Ammon's horn (tissue), 1 donor: ENCODE measurements around the gene SAMD4B.
"Not testable (repeated sequence)": the region's sequence is repeated elsewhere in the genome, so short reads cannot be mapped to it uniquely, and the experiment has no call there.

Experiments
- DNase-seq: peaks from one replicate; pipeline ENCODE4 v3.0.0-alpha.2; 2016; ENCODE audit warnings: low spot score

Gene SAMD4B

DNA sequence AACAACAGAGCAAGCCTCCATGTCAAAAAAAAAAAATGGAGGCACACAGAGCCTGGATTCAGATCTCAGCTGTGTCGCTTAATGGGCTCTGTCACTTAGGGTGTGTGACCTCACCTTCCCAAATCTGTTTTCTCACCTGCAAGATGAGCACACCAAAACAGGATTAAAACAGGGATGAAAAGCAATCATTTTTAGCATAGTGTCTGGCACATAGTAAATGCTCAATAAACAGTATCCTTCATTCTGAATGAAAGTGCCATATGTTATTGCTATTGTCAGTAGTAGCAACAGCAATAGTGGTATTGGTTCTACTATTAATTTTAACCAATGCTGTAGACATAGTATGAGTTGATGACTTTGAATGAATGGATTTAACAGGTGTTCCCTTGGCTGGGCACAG lies 23.3 kb downstream of the SAMD4B start:
- DNase-seq = no peak

GRCh38 chr19:39369200-39369599 lies 27.0 kb downstream of the SAMD4B start:
- no peak for DNase-seq

- no peak for DNase-seq
Measured at GRCh38 chr19:39370735-39371134, 28.5 kb downstream of the SAMD4B start.

DNA sequence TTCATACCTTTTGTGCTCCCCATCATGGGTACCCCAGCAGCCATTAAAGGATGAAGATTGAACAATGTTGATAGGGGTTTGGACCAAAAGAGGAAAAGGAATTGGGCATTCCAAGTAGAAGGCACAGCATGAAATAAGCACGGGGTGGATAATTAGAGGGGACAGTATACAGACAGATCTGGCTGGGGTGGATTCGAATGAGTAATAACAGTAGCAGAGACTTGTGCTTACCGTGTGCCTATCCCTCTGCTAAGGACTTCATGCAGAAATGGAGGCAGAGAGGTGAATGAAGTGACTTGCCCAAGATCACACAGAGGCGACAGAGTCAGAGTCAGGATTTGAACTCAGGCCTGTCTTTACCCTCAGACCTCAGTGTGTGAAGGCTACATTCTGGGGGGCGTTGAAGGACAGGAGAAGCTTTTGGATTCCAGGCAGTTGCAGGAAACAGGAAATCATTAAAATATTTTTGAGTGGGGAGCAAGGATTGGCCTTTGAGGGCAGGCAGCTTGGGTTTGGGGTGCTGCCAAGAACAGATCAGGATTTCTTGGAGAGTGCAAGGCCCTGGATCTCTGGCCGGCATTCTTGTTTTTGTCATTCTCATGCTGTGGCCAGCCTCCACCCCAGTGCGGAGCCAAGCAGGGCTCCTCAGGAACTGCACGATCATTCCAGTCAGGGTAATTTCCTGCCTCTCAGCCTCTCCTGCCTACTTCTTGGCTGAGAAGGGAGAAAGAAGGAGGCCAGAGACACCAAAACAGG lies 30.0 kb downstream of the SAMD4B start:
- peak; percentile 75 for DNase-seq

DNA sequence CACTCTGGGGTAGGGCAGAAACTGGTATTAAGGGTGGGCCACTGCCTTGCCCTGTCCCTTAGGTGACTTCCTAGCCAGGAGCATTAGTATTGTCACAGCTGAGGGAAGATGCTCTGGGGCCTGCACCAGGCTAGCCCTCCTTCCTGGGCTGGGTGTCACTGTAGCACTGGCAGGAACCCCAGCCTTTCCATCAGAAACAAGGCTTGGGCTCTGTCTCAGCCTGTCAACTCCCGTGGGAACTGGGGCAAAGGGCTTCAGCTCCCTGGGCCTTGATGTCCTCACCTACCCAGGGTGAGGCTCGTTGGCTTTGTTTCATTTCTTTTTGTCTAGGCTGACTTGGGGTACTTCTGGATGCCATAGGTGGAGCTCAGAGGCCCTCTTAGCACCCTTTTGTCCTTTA lies 30.7 kb downstream of the SAMD4B start:
- no peak for DNase-seq

DNA sequence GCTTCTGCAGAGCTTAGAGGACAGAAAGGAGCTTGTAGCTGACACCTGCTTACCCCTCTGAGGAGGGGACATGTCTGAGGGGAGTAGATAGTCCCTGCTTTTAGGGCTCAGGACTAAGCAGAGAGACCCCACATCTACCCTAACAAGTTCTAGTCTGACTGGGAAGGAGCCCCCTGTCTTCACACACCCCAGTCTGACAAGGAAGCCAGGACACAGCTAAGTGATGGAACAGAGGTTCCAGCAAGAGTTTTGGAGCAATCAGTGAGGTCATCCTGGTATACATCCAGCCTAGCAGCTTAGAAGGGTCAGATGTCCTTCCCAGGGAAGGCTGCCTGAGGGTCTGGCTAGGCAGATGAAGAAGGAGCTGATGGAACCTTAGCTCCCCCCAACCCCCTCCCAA lies 33.7 kb downstream of the SAMD4B start:
- DNase-seq = no peak

DNA sequence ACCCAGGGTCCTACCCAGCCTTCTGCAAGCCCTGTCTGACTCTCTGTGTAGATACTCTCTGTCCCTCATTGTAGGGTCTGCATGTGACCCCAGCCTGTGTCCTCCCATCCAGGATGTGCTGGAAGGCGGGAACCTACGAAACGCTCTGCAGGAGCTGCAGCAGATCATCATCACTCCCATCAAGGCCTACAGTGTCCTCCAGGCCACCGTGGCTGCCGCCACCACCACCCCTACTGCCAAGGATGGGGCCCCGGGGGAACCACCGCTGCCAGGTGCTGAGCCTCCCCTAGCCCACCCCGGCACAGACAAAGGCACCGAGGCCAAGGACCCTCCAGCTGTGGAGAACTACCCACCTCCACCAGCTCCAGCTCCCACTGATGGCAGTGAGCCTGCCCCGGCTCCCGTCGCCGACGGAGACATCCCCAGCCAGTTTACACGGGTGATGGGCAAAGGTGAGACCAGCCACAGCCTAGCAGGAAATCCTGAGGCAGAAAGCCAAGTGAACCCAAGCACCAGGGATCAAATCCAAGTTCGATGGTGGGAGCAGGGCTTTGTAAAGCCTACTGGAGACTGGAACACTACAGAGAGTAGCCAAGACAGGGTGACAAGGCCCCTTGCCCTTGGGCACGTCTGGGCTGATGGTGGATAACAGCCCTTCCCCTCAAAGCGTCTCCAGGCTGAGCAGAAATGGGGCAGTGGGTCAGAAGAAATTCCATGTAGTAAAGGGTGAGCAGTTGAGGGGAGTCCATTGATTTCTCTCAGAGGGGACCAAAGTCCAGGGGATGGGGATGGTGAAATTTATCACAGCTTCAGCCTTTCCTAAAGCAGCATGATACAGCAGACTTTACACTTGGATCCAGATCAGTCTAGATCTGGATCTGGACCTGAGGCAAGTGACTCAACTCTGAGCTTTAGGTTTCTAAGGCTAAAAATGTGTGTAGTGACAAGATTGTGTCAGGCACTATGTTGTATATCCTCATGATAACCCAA lies 35.4 kb downstream of the SAMD4B start:
- DNase-seq = no peak

GRCh38 chr19:39379366-39379765 lies 37.1 kb downstream of the SAMD4B start:
- DNase-seq = not testable (repeated sequence)

- DNase-seq = peak; percentile 54
Measured at GRCh38 chr19:39379865-39380396, 37.7 kb downstream of the SAMD4B start.

DNA sequence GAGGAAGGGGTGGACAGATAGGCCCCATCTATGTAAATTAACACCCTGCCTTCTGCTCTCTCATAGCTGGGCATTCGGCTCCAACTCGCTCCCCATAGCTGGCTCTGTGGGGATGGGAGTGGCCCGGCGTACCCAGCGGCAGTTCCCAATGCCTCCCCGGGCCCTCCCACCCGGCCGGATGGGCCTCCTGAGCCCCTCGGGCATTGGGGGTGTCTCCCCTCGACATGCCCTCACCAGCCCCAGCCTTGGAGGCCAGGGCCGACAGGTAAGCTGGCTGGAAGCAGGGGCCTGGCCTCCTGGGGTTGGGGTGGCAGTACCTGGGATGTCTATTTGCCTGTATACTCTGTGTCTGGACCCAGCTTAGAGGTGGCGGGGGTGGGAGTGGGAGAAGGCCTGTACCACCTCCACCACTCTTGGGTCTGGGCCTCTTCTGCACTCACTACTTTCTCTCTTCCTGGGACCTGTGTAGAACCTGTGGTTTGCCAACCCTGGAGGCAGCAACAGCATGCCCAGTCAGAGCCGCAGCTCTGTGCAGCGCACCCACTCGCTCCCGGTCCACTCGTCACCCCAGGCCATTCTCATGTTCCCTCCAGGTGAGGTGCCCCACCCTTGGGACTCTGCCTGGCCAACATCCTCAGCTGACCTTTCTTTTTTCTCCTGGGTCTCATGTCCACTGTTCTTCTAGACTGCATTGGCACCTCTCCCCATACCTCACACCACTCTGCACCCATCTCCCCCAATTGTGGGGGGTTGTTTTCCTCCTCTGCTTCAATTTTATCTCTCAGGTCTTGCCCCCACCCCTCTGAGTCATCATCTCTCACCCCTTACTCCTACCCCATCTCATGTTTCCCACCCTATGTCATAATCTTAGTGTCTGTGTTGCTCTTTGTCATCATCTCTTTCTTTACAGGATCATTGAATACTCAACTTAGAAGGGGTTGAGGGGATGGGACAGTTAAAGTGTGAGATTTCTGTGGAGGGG lies 38.6 kb downstream of the SAMD4B start:
- no peak for DNase-seq

DNA sequence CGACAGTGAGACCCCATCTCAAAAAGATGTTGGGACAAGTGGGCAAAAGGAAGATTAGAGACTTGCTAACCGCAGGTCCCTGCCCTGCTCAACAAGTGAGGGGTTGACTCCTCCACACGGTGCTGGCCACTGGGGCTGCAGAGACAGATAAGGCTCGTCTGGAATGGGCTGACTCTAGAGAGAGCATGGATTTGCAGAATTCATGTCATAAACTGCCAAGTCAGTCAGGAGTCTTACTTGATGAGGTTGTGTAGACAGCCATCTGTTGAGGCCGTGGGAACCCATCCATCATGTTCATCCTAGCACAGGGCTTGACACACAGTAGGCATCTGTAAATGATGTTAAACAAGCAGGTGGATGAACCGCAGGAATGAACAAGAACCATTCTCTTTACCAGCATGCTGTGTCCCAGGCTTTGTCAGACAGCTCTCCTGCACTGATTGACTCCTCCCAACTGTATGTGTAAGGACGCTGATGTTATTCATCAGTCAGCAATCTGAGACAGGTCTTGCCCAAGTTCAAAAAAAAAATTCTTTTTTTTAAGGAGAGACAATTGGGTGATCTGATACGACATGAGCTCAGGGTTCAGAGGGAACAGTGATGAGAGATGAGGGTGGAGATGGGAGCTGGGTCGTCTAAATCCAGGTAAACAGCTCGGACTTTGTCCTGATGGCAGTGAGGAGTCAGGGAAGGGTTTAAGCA lies 39.8 kb downstream of the SAMD4B start:
- no peak for DNase-seq

- DNase-seq = no peak
Measured at GRCh38 chr19:39382991-39383828, 41.0 kb downstream of the SAMD4B start.

GRCh38 chr19:39384839-39385568 lies 42.8 kb downstream of the SAMD4B start:
- no peak for DNase-seq

DNA sequence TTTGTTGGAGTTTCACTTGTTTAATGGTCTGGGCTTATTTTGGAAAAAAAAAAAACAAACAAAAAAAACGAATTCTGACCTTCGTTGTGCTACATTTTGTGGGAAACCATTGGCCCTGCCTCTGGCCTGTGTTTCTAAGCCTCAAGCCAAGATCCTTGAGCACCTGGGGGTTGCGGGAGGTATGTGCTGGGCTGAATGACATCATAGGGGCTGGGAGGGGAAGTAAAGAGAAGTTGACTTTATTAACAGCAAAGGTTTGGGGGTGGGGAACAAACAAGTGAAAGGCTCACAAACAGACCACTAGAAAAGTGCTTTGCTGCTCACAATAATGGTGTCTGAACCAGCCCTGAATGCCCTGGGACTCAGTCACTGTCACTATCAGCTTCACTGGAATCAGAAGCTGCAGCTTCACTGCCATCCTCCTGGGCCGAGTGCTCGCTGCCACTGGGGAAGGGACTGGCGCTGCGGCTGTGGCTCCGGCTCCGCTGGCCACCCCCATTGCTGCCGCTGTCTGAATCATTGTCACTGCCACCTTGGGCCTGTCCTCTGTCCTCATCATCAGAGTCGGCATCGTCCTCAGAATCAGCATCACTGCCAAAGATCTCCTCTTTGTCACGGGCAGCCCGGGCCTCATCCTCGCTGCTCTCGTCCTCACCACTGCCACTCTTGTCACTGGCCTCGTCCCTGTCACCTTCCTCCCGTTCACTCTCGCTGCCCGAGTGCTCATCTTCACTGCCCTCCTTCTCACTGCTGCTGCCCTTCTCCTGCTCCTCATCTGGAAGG lies 43.6 kb downstream of the SAMD4B start:
- DNase-seq = no peak

DNA sequence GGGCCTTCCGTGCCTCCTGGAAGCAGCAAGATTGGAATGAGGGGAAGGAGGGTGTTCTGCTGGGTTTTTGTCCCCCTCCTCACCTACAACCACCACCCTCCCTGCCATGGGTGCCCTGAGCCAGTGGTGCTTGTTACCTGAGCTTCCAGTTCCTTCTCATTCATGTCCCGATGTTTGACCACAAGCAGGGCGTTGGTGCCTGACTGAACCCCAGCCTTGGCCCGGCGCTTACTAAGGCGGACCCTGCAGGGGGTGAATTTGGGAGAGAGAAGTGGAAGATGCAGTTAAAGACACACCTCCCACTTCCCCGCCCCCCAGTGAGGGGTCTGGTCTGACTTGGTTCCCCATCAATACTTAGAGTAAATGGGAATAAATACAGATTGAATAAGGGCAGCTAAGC lies 44.3 kb downstream of the SAMD4B start:
- DNase-seq = no peak

DNA sequence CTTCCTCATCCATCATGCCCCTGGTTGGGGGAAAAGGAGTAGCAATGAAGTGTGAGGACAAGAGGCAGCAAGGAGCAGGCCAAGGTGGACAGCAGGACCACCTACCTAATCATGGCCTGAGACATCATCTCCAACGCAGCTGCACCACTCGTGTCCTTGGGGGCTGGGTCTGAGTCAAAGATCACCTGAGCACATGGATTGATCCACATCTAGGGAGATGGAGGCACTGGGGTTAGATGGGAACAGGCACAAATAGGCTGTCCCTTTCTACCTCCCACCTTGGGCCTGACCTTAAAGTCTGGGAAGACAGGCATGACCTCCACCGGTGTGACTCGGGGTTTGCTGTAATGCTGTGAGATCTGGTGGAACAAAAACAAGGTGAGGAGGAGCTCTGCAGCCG lies 46.4 kb downstream of the SAMD4B start:
- DNase-seq = no peak

DNA sequence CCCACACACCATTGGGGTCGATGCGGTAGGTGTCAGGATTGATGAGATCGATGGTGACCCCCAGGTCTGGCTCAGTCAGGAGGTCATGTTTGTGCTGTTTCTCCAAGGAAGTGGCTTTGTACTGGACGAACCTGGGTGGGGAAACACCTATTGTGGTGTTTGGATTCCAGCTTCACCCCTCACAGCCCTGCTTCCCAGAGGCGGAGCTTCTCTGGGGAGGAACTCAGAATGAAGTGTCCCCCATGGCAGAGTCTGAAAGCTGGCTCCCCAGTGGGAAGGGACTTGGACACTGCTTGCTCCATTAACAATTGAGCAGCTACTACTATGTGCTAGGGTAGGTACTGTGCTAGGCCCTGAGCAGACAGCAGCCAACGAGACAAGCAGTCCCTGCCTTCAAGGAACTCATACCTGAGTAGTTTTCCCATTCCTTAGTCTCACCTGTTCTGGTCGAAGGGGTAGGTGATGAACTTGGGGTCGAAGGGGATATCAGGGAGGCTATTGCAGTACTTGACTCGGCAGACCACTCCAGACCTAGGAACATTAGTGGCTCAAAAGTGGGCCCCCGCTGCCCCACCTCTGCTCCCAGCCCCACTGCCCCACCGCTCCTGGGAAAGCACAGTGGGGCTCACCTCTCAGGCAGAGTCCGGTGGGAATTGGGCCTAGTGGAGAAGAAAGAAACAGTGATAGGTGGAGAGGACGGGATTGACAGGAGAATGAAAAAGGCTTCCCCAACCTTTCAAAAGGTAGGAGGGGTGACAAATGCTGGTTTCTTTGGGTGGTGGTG lies 47.6 kb downstream of the SAMD4B start:
- no peak for DNase-seq

- DNase-seq = no peak
Measured at GRCh38 chr19:39390451-39390750, 48.2 kb downstream of the SAMD4B start.
